22Rv1 (cell line): ENCODE data around the gene TSC1.

Source experiments
- ZFX ChIP-seq: fragments of 450-650 bp; IDR thresholded peaks from 2 replicates; pipeline ENCODE4 v1.6.1; 2017; ENCODE audit warnings: antibody characterized with exemption, borderline replicate concordance
- TF ChIP-seq, protein P1 (sequence below): fragments of 450-650 bp; IDR thresholded peaks from 2 replicates; pipeline ENCODE4 v1.5.1; 2017; ENCODE audit warnings: mild to moderate bottlenecking

DNA sequence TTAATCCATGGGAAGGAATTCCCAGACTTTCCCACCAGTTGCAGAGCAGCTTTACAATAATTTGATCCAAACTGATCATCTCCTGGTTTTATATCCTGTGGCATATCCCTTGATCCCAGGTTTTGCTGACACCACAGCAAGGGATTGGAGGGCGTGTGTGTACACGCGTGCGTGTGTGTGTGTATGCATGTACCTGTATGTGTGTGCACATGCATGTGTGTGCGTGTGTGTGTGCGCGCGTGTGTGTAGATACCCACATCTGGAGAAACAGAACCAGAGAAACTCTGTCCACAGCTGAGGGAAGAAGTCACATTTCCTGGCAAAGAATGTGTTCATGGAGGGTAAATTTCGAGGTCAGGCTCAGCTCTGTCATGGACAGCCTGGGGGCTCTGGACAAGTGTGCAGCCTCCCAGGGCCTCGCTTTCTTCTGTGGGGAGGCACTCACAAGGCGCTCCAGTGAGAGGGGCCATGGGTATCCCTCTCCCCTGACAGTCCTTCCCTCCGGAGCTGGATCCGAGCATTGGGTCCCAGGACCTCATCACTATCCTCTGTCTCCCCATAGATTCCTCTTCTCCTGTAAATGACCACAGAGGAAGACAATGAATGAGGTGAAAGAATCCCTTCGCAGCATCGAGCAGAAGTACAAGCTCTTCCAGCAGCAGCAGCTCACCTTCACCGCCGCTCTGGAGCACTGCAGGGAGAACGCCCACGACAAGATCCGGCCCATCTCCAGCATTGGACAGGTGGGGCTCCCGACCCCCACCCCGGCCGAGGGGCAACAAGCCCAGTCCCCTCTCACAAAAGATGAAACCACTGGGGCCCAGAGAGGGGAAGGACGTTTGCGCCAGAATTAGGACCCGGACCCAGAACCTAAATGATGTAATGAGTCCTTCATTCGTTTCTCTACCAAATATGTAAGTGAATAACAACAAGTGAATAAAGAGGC lies 60.8 kb downstream of the TSC1 start:
- TF ChIP-seq, protein P1, sequence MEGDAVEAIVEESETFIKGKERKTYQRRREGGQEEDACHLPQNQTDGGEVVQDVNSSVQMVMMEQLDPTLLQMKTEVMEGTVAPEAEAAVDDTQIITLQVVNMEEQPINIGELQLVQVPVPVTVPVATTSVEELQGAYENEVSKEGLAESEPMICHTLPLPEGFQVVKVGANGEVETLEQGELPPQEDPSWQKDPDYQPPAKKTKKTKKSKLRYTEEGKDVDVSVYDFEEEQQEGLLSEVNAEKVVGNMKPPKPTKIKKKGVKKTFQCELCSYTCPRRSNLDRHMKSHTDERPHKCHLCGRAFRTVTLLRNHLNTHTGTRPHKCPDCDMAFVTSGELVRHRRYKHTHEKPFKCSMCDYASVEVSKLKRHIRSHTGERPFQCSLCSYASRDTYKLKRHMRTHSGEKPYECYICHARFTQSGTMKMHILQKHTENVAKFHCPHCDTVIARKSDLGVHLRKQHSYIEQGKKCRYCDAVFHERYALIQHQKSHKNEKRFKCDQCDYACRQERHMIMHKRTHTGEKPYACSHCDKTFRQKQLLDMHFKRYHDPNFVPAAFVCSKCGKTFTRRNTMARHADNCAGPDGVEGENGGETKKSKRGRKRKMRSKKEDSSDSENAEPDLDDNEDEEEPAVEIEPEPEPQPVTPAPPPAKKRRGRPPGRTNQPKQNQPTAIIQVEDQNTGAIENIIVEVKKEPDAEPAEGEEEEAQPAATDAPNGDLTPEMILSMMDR, result no peak
- no peak for TF ChIP-seq ZFX
